Measurements from ENCODE around the gene PELI2. TPM values are rescaled to one million over a fixed set of nuclear protein-coding genes. Genes with fewer than 3 reads are reported as not detected.

PELI2 gene
- total and polyA plus RNA-seq, 8 donors, result 10.3 to 15.0 (median 11.6) TPM

DNA sequence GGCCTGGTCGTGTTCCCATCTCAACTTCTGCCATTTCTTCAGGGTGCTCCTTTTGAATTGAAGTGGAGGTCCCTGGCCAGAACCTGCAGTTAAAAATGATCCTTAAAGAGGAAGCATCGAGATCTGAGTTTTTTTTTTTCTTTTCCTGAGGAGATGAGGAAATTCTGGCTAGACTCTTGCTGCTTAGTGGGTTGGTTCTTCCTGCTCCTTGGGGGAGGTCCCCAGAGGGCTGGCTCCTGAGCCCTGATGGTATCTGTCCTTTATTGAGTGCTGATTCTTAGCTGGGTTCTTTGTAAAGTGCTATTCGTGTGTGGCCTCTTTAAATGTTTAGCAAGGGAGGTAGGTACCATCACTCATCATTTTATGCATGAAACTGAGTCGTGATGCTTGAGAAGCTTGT, 11.7 kb downstream of the PELI2 start:
- TF ChIP-seq, protein P1, sequence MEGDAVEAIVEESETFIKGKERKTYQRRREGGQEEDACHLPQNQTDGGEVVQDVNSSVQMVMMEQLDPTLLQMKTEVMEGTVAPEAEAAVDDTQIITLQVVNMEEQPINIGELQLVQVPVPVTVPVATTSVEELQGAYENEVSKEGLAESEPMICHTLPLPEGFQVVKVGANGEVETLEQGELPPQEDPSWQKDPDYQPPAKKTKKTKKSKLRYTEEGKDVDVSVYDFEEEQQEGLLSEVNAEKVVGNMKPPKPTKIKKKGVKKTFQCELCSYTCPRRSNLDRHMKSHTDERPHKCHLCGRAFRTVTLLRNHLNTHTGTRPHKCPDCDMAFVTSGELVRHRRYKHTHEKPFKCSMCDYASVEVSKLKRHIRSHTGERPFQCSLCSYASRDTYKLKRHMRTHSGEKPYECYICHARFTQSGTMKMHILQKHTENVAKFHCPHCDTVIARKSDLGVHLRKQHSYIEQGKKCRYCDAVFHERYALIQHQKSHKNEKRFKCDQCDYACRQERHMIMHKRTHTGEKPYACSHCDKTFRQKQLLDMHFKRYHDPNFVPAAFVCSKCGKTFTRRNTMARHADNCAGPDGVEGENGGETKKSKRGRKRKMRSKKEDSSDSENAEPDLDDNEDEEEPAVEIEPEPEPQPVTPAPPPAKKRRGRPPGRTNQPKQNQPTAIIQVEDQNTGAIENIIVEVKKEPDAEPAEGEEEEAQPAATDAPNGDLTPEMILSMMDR (IDR thresholded peaks at IDR 0.05), result no peak
- H3K36me3 ChIP-seq, result no peaks in the 10 kb centered on the region
- no peak overlapping the region for H3K4me3 ChIP-seq
- DNase-seq, result peak in 1 of 4 donors; percentile 49
- peaks cover 0 to 47% of the 10 kb centered on the region in 2 donors for H3K4me1 ChIP-seq
- intact Hi-C loops (cut with DNase I), result no loop called here
- peak overlapping the region in 1 of 2 donors; percentile 28 for H3K27ac ChIP-seq
- no peaks in the 10 kb centered on the region for H3K27me3 ChIP-seq
- ATAC-seq, result peak; percentile 50
- no peaks in the 10 kb centered on the region for H3K9me3 ChIP-seq

DNA sequence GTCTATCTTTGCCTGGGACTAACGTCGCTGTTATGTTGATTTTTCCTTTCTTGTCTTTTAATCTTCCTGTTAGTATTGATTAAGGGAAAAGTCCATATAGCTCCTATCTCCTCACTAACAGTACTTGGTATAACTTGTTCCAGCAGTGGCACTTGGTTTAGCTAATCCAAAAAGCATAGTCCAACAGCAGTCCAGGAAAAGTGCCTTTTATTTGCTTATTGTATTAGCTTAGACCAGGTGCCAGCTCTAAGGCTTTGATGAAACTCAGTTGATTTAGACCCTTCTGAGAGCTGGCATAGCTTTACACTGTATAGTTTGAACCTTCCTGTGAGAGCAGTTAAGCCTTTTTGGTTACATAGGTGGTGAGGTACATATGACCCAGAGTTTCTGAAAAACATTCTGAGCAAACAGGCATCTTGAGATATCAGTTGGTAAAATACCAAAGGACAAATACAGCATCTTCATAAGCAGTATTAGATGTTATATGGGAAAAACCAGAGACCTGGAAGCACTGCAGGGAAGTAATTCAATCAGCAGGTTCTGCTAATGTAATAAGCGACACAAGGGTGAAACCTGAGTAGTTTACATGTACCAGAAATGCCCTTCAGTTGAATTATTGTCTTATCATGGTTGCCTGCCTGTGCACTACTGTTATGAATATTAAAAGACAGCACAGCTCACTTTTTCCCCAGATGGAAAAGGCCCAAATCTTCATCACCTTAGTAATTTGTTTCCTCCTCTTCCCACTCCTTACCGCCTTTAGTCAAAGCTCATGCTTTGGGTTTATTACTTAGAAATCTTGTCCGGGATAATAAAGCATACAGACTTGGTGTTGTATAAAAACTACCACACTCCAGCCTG, 13.0 kb downstream of the PELI2 start:
- peak; percentile 32 for ATAC-seq
- TF ChIP-seq, protein P1 (IDR thresholded peaks at IDR 0.05), result no peak
- H3K27ac ChIP-seq, result no peak overlapping the region

DNA sequence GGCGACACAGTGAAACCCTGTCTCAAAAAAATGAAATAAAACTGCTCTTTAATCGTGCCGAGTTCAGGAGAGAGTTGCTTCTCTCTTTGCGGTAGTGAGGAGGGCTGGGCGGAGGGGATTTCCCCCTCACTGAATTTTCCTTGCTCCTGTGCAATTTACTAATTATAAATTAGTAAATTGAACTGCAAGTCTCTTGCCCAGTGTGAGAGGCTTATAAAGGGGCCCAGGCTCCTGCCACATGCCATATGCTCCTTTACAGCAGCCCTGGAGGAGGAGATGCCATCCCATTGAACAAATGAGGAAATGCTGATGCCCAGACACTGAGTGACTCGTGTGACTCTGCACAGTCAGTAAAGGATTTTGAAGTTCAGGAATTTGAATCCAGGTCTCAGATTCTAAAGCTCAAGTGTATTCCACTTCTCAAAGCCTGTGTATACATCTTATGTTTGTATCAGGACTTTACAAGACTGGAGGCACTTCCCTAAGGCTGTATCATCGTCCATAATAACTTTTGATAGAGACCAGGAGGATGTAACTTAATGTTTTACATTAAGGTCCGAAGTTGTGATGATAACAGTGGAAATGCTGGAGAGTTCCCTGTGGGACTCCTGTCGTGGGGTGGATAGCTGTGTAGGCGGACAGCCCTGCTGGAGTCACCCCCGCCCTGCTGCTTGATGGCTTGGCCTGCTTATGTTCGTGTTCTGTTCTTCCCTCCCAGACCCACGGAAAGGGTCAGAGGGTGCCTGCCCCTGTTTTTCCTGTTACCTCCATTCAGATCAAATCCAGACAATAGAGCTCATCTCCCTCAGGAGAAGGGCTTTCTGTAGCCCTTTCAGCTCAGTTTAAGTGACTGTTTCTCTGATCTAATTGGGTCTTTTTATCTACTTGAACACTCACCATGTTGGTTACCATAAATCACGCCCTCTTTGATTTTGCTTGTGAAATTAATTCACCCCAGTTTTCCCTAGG, 13.9 kb downstream of the PELI2 start:
- TF ChIP-seq, protein P1 (IDR thresholded peaks at IDR 0.05), result no peak
- DNase-seq (no peak), ATAC-seq (peak; percentile 25)
- intact Hi-C loops (cut with DNase I), result no loop called here
- H3K27me3 ChIP-seq, result no peaks in the 10 kb centered on the region
- H3K9me3 ChIP-seq, result no peaks in the 10 kb centered on the region
- H3K4me1 ChIP-seq, result peaks cover 0 to 69% of the 10 kb centered on the region in 2 donors
- H3K4me3 ChIP-seq, result no peak overlapping the region
- H3K27ac ChIP-seq, result no peak overlapping the region
- H3K36me3 ChIP-seq, result no peaks in the 10 kb centered on the region

More for the DNA sequence above, 13.0 kb downstream of the PELI2 start:
- Histone ChIP-seq H3K27me3 (no peaks in the 10 kb centered on the region), H3K4me1 (peaks cover 0 to 60% of the 10 kb centered on the region in 2 donors), H3K9me3 (no peaks in the 10 kb centered on the region), H3K4me3 (no peak overlapping the region), H3K36me3 (no peaks in the 10 kb centered on the region)
- peak in 1 of 4 donors; percentile 19 for DNase-seq
- intact Hi-C loops (cut with DNase I), result no loop called here

DNA sequence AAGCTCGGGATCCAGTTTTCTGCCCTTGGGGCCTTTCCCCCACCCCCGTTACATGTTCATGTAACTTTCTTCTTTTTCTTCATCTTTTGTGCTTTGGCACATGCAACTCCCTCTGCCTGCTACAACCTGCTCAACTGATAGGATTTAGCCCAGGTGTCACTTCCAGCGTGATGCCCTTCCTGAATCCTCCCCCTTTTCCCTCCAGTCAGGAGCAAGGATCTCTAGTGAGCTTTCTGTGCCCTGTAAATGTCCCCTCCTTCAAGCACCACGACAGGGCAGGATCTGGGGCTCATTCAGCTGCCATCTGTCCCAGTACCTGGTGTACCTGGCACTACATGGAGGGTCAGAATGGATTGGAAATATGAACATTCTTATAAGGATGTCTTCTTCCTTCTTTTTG, 15.3 kb downstream of the PELI2 start:
- peaks cover 0 to 78% of the 10 kb centered on the region in 2 donors for H3K4me1 ChIP-seq
- TF ChIP-seq, protein P1 (IDR thresholded peaks at IDR 0.05), result no peak
- no peak for ATAC-seq

More for the DNA sequence above, 15.3 kb downstream of the PELI2 start:
- Histone ChIP-seq H3K9me3 (no peaks in the 10 kb centered on the region), H3K27me3 (no peaks in the 10 kb centered on the region), H3K27ac (no peak overlapping the region), H3K4me3 (no peak overlapping the region), H3K36me3 (no peaks in the 10 kb centered on the region)
- no peak for DNase-seq
- intact Hi-C loops (cut with DNase I), result no loop called here
